T-helper 1 cell treated with Interleukin-12 subunit alpha and Interleukin-12 subunit beta and Interleukin-4 antibody, amounts not matched to agents 30 ng/mL and 1 ng/mL, for 36 hours (primary cell): ENCODE results near the gene PCYOX1L. TPM values are rescaled to one million over a fixed set of nuclear protein-coding genes. Genes with fewer than 3 reads are reported as not detected.
"Not testable (repeated sequence)": the region's sequence is repeated elsewhere in the genome, so short reads cannot be mapped to it uniquely, and the experiment has no call there.

Experiments used
- intact Hi-C: fragments of 100-400 bp; cut with micrococcal nuclease; formaldehyde crosslinking; loops from one replicate; pipeline ENCODE4 v1.15.1; 2024
- total RNA-seq: library from RNA; stranded (reverse); gene quantifications from 2 replicates; pipeline ENCODE4 v1.2.3, GENCODE V29; 2022

Gene PCYOX1L
- total RNA-seq, 1 donor from 2014 or later, result 28.8 TPM

- intact Hi-C loops, result loop anchor here (1.0 kb wide), 2 partner anchors 52 to 182 kb away; no protein-coding TSS in a partner anchor
Observed at GRCh38 chr5:149382517-149383220, 24.8 kb downstream of the PCYOX1L start.

- intact Hi-C loops, result no loop called here
Observed at GRCh38 chr5:149383399-149383798, 25.6 kb downstream of the PCYOX1L start.

DNA sequence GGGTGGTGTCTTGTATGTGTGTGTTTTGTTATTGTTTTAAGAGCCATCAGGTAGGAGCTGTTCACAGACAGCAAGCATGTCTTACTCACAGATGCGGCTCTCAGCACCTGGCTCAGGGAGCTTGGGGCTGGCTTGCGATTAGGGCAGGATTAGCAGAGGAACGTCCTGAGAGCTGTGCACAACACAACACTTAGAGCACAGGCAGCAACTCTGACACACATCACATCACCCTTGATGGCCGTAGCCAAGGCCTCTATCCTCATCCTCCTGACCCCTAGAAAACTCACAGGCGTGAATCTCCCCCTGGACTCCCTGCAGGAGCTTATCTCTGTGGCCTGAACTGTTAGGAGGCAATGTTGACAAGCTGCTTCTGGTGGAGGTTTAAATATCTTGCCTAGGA is 28.3 kb downstream of the PCYOX1L start:
- intact Hi-C loops, result no loop called here

DNA sequence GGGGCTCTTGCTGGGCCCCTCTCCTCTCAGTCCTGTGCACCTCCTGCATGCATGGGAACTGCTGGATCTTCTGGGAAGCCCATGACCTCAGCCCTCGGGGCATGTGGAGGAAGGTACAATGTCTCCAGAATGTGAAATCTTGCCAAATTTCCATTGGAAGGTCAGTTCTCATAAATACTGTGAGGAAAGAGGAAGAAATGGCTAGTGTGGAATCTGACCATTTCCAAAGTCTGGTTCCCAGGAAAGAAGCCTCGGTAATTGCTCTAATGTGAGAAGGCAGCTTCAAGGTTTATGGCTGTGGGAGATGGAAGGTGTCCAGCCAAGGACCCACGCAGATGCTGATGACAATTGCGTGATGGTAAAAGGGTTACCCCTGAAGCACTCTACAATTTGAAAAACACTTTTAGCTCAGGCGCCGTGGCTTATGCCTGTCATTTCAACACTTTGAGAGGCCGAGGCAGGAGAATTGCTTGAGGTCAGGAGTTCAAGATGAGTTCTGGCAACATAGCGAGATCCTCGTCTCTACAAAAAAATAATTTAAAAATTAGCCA is 29.3 kb downstream of the PCYOX1L start:
- intact Hi-C loops, result no loop called here

DNA sequence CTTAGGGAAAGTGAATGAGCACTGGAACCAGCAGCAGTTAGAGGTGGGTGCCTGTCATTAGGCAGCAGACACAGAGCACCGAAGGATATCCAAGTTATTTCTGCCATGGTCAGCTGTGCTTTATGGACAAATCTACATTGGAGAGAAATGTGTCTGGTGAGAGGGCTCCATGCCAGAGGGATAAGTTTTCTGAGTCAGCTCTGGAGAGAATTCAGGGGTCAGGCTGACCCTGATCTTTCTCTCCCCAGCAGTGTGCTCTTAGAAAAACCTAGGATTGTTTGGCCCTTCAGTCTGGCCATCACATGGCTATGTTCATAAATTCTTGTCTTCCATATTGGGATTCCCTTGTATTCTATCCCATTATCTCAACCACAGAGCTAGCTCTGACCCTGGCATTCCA is 30.1 kb downstream of the PCYOX1L start:
- intact Hi-C loops, result no loop called here

- intact Hi-C loops, result no loop called here
Observed at GRCh38 chr5:149388498-149389190, 30.8 kb downstream of the PCYOX1L start.

DNA sequence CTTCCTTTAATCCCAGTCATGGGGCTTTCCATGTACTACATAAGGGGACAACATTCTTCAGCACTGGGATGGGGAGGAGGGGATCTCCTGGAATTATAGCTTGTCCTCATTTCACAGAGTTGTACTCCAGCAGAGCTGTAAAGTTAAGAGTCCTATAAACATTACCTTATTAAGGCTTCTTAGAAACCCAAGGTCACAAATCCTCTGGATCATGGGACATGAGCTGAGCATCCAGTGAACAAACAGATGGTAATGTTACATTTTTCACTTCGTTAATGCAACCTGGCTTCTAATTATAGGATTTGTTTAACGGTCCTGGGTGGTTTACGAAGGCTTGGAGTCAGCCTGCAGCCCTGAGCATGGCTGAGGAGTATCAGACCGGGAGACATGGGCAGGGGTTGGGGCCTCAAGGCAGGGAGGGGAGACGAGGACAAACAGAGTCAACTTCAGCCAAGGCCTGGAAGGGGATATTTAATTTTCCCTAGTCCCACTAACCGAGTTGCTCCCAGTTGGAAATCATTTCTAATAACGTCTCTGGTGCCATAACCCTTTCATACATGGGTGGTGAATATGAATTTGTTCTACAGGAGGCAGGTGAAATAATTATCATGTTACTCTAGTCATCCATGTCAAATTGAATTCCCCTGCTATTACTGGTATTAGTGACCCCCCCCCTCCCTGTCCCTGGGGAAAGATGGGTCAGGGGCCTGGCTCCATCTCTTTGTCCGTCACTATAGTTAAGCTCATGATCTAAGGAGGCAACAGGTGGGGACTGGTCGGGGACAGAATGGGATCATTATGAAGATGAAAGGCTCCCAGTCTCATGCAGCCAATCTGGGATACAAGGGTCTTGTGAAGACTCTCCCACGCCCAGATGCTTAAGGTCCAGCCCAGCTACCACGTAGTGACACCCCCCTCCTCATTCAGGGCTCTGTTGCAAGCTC is 32.0 kb downstream of the PCYOX1L start:
- intact Hi-C loops, result no loop called here

- intact Hi-C loops, result not testable (repeated sequence)
Observed at GRCh38 chr5:149391076-149391475, 33.2 kb downstream of the PCYOX1L start.

GRCh38 chr5:149391524-149391923 is 33.7 kb downstream of the PCYOX1L start:
- intact Hi-C loops, result no loop called here

DNA sequence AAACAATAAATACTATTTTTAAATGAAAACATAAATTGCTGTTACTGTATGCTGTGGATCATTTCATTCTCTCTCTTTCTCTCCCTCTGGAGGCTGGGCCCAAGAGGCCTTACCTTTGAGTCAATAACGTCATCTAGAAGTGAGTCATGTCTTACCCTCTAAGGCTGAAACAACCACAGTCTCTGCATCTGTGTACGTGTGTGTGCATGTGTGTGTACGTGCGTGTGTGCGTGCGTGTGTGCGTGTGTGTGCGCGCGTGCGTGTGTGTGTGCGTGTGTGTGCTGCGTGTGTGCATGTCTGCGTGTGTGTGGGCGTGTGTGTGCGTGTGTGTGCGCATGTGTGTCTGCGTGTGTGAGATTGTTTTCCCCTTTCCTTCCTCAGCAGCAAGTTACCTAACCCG is 34.9 kb downstream of the PCYOX1L start:
- intact Hi-C loops, result no loop called here

GRCh38 chr5:149394996-149395395 is 37.1 kb downstream of the PCYOX1L start:
- intact Hi-C loops, result not testable (repeated sequence)

DNA sequence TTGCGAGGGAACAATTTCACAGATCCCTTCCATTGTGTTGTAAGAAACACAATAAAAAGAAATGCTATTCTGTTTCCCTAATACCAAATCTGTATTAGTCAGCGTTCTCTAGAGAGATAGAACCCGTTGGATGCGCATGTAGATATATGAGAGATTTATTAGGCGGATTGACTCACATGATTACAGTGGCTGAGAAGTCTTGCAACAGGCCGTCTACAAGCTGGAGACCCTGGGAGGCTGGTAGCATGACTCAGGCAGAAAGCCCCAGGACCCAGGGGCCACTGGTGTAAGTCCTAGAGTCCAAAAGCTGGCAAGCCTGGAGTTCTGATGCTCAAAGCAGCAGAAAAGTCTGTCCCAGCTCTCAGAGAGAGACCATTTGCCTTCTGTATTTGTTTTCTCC is 39.7 kb downstream of the PCYOX1L start:
- intact Hi-C loops, result no loop called here

- intact Hi-C loops, result not testable (repeated sequence)
Observed at GRCh38 chr5:149398747-149399266, 41.0 kb downstream of the PCYOX1L start.

GRCh38 chr5:149399775-149400174 is 41.9 kb downstream of the PCYOX1L start:
- intact Hi-C loops, result no loop called here

DNA sequence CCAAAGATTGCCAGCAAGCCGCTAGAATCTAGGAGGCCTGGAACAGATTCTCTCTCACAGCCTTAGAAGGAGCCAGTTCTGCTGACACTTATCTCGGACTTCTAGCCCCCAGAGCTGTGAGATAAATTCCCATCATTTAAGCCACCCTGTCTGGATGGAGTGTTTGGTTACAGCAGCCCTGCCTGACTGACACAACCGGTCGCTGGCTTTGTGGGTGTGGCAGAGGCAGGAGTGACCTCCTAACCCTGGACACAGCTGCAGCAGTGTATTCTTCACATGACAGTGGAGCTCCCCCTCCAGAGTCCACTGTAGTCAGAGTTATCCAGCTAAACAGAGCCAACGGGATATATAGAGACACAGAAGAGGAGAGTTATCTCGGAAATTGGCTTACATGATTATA is 42.5 kb downstream of the PCYOX1L start:
- intact Hi-C loops, result no loop called here

DNA sequence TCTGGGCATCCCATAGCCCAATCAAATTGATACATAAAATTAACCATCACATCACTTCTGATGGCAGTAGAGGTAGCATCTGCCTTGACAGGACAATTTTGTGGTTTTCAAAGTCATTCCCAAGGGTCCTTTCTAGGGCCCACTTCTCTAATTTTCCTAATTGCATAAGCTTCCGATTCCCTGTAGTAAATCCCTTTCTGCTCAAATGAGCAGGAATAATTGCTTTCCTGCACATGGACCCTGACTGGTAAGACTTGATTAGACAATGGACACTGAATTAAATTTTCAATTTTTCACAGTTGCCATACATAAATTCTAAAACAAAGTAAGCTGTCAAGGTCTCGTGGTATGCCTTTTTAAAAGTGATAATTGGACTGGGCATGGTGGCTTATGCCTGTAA is 43.2 kb downstream of the PCYOX1L start:
- intact Hi-C loops, result no loop called here

GRCh38 chr5:149402291-149402690 is 44.4 kb downstream of the PCYOX1L start:
- intact Hi-C loops, result no loop called here

DNA sequence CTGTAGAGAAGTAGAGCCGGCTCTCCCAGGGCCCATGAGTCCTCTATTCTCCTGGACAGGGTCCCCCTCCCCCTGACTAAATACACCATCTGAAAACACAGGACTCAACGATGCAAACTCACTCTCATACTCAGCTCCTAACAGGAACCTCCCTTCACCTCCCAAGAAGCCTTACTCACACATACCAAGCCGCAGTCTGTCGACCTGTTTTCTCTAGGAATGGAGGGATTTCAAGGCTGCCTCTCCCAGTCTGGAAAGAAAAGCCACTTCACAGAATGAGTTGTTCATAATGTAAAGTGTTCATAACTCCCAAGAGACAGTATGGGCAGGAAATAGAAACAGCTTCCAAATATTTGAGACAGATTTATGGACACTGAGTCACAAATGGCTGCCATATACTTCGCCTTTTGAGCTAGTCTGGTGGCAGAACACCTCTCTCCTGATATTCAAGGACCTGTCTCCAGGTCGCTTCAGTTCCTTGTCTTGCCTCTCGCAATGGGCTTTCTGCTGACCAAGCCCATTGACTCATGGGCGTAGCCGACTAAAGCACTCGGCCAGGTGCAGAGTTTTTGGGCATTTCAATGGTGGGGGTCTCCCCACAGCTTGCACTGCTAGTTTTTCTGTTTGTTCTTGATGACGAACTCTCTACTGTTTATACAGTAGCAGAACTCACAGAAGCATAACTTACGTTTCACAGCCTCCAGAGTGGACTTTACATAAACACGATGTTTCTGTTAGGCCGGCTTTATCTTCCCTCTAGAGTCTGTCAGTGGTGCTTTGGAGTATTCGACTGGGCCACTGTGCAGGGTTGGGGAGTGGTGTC is 46.3 kb downstream of the PCYOX1L start:
- intact Hi-C loops, result no loop called here

DNA sequence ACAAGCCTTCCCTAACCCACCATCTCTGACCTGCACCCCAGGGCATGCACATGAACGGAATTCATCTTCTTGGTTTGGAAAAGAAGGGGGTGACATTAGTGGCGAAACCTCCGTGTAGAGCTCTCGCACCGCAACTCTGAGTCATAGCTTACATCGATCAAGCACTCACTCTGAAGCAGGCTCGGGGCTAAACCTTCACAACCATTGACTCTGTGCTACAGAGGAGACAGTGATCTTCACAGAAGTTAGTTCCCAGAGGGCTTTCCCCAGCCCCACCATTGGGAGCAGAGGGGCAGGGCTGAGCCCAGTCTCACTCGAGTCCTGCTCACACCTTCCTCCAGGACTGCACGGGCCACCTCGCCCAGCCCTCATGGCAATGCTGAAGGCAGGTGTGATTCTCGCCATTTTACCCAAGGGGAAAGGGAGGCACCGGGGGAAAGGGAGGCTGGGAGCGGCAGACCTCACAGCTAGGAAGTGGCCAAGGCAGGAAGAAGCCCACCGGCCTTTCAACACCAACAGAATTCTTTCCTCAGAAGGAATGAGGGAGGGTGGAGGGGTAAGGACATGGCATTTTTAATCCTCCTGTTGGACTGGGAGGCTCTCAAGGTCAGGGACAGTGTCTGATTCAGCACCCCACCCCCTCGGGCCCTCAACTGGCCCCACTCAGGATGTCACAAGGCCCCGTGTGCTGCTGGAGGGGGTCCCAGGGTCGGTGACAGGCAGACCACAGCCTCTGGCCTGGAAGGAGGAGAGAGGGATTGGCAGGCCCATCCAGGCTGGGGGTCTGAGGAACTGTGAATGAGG is 47.1 kb downstream of the PCYOX1L start:
- intact Hi-C loops, result no loop called here
